Natural killer cell (primary cell): ENCODE measurements around the gene MYH10. TPM values are rescaled to one million over a fixed set of nuclear protein-coding genes. Genes with fewer than 3 reads are reported as not detected.
"Not testable (repeated sequence)": the region's sequence is repeated elsewhere in the genome, so short reads cannot be mapped to it uniquely, and the experiment has no call there.

Experiments
- ATAC-seq, 3 donors: fragments of 150-1000 bp in 2 of 3; fragments of 200-7000 bp in 1 of 3; cut with Tn5 transposase; 1 replicate in 1 of 3; 2 replicates in 2 of 3; pipeline ENCODE4 v1.10.0; 2021; ENCODE audit warnings: mild to moderate bottlenecking in 2 of 3, moderate library complexity in 2 of 3
- DNase-seq, 2 donors: peaks; one replicate each; pipeline versions ENCODE4 v3.0.0 to v3.0.0-alpha.2; 2013 to 2021; ENCODE audit warnings: mixed read lengths in 1 of 2
- H3K27ac ChIP-seq: one replicate; pipeline ENCODE4 v1.5.1; 2013; ENCODE audit warnings: mild to moderate bottlenecking, low read length
- H3K27me3 ChIP-seq: one replicate; pipeline ENCODE4 v1.6.1; 2013; ENCODE audit warnings: low read length; ENCODE audit not compliant: control insufficient read depth, insufficient read depth
- H3K36me3 ChIP-seq: one replicate; pipeline ENCODE4 v1.6.1; 2013; ENCODE audit warnings: low read length; ENCODE audit not compliant: control insufficient read depth, insufficient read depth
- H3K4me1 ChIP-seq: one replicate; pipeline ENCODE4 v1.6.1; 2013; ENCODE audit warnings: low read length; ENCODE audit not compliant: control insufficient read depth, insufficient read depth
- H3K4me3 ChIP-seq: one replicate; pipeline ENCODE4 v1.5.1; 2013; ENCODE audit warnings: low read length
- H3K9me3 ChIP-seq: one replicate; pipeline ENCODE4 v1.6.1; 2013; ENCODE audit warnings: low read length; ENCODE audit not compliant: control insufficient read depth, insufficient read depth
- H3K27ac Mint-ChIP-seq, 2 donors: one replicate each; pipeline ENCODE4 v1.8.0; 2022; ENCODE audit warnings: mild to moderate bottlenecking in 2 of 2, mixed read lengths in 2 of 2, moderate library complexity in 1 of 2
- H3K27me3 Mint-ChIP-seq, 2 donors: one replicate each; pipeline ENCODE4 v1.8.0; 2022; ENCODE audit warnings: low read depth in 2 of 2, mixed read lengths in 2 of 2
- H3K36me3 Mint-ChIP-seq: one replicate; pipeline ENCODE4 v1.8.0; 2022; ENCODE audit warnings: mixed read lengths
- H3K4me1 Mint-ChIP-seq, 2 donors: one replicate each; pipeline ENCODE4 v1.8.0; 2022; ENCODE audit warnings: mixed read lengths in 2 of 2
- H3K4me3 Mint-ChIP-seq: one replicate; pipeline ENCODE4 v1.8.0; 2022; ENCODE audit warnings: mild to moderate bottlenecking, moderate library complexity, mixed read lengths
- H3K9me3 Mint-ChIP-seq, 2 donors: one replicate each; pipeline ENCODE4 v1.8.0; 2022; ENCODE audit warnings: mixed read lengths in 2 of 2
- WGBS: methylation state at CpG from one replicate; pipeline ENCODE4 v1.1.7; 2013; ENCODE audit warnings: missing lambda C conversion rate; ENCODE audit not compliant: insufficient coverage; 5-methylcytosine and 5-hydroxymethylcytosine counted together
- intact Hi-C: fragments of 100-400 bp; cut with micrococcal nuclease; formaldehyde crosslinking; loops from one replicate; pipeline ENCODE4 v1.14.2; 2022
- total RNA-seq, 4 donors: library from RNA; stranded (reverse); fragments of 120-200 nt in 1 of 4; gene quantifications; one replicate each; pipeline versions ENCODE4 v1.2.3 to v1.2.4, GENCODE V29; 2013 to 2022
- TF ChIP-seq, protein P1 (sequence below): fragments of 200-600 bp; IDR thresholded peaks from one replicate; pipeline ENCODE4 v1.8.0; 2022; ENCODE audit warnings: antibody characterized with exemption

Gene MYH10
- total RNA-seq, 3 donors from 2014 or later (not counting 1 experiment from before 2014, with no cell fraction given): 0.28 to 1.5 (median 1.0) TPM

- H3K36me3 Mint-ChIP-seq: no peaks in the 10 kb centered on the region
- Histone ChIP-seq H3K27ac (no peak overlapping the region), H3K4me3 (no peak overlapping the region), H3K9me3 (no peaks in the 10 kb centered on the region), H3K36me3 (no peaks in the 10 kb centered on the region), H3K4me1 (no peaks in the 10 kb centered on the region), H3K27me3 (no peaks in the 10 kb centered on the region)
- no peak overlapping the region for H3K27ac Mint-ChIP-seq
- intact Hi-C loops: no loop called here
- H3K4me3 Mint-ChIP-seq: no peak overlapping the region
- peaks cover 6% of the 10 kb centered on the region in 2 donors for H3K27me3 Mint-ChIP-seq
- ATAC-seq: no peak
- no peak for DNase-seq
- WGBS: 93% methylated on average over 10 of the region's 12 CpGs
- no peaks in the 10 kb centered on the region for H3K9me3 Mint-ChIP-seq
- no peaks in the 10 kb centered on the region for H3K4me1 Mint-ChIP-seq
- TF ChIP-seq, protein P1, sequence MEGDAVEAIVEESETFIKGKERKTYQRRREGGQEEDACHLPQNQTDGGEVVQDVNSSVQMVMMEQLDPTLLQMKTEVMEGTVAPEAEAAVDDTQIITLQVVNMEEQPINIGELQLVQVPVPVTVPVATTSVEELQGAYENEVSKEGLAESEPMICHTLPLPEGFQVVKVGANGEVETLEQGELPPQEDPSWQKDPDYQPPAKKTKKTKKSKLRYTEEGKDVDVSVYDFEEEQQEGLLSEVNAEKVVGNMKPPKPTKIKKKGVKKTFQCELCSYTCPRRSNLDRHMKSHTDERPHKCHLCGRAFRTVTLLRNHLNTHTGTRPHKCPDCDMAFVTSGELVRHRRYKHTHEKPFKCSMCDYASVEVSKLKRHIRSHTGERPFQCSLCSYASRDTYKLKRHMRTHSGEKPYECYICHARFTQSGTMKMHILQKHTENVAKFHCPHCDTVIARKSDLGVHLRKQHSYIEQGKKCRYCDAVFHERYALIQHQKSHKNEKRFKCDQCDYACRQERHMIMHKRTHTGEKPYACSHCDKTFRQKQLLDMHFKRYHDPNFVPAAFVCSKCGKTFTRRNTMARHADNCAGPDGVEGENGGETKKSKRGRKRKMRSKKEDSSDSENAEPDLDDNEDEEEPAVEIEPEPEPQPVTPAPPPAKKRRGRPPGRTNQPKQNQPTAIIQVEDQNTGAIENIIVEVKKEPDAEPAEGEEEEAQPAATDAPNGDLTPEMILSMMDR: no peak
Measured at GRCh38 chr17:8664456-8665126, 34.1 kb upstream of the MYH10 start.

DNA sequence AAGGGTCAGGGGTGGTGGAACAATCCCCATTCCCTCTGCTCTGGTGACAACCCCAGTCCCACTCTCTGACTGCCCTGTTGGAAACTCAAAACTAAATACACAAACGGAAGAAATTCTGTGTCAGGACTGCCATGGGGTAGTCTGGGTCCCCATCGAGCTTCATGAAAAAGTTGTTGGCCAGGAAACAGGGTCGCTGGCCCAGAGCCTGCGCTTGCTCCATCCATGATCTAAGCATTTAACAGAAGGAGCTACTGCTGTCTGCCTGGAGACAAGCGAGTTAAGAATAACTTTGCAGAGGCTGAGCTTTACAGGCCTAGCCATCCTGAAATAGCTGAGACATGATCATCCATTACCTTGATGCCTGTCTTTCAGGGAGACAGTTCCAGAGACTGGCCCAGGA is 32.4 kb upstream of the MYH10 start:
- Histone ChIP-seq H3K36me3 (no peaks in the 10 kb centered on the region), H3K4me1 (no peaks in the 10 kb centered on the region), H3K27ac (no peak overlapping the region), H3K9me3 (no peaks in the 10 kb centered on the region), H3K27me3 (no peaks in the 10 kb centered on the region), H3K4me3 (no peak overlapping the region)
- Mint-ChIP-seq H3K27me3 (peaks cover 6% of the 10 kb centered on the region in 2 donors), H3K36me3 (no peaks in the 10 kb centered on the region), H3K9me3 (no peaks in the 10 kb centered on the region), H3K4me1 (no peaks in the 10 kb centered on the region), H3K27ac (no peak overlapping the region), H3K4me3 (no peak overlapping the region)
- TF ChIP-seq, protein P1: no peak
- intact Hi-C loops: no loop called here
- no peak for ATAC-seq
- 92% methylated on average over 5 of the region's 5 CpGs for WGBS
- no peak for DNase-seq

GRCh38 chr17:8662076-8662831 is 31.7 kb upstream of the MYH10 start:
- TF ChIP-seq, protein P1: no peak
- H3K4me3 Mint-ChIP-seq: no peak overlapping the region
- Histone ChIP-seq H3K27me3 (no peaks in the 10 kb centered on the region), H3K36me3 (no peaks in the 10 kb centered on the region), H3K4me3 (no peak overlapping the region), H3K27ac (no peak overlapping the region), H3K4me1 (no peaks in the 10 kb centered on the region), H3K9me3 (no peaks in the 10 kb centered on the region)
- DNase-seq: no peak
- H3K9me3 Mint-ChIP-seq: no peaks in the 10 kb centered on the region
- peaks cover 6% of the 10 kb centered on the region in 2 donors for H3K27me3 Mint-ChIP-seq
- no peaks in the 10 kb centered on the region for H3K4me1 Mint-ChIP-seq
- no peaks in the 10 kb centered on the region for H3K36me3 Mint-ChIP-seq
- no peak for ATAC-seq
- intact Hi-C loops: no loop called here
- 94% methylated on average over 2 of the region's 4 CpGs for WGBS
- no peak overlapping the region for H3K27ac Mint-ChIP-seq

DNA sequence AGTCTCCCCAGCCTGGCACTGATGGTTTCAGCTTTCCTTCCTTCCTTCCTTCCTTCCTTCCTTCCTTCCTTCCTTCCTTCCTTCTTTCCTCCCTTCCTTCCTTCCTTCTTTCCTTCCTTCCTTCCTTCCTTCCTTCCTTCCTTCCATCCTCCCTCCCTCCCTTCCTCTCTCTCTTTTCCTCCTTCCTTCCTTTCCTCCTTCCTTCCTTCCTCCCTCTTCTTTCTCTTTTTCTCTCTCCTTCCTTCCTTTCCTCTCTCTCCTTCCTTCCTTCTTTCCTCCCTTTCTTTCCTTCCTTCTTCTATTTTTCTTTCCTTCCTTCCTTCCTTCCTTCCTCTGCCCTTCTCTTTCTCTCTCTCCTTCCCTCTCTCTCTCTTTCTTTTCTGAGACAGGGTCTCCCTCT is 30.2 kb upstream of the MYH10 start:
- H3K27ac Mint-ChIP-seq, ATAC-seq, intact Hi-C loops, H3K9me3 ChIP-seq, H3K4me3 ChIP-seq, H3K27ac ChIP-seq, H3K4me1 Mint-ChIP-seq, H3K36me3 Mint-ChIP-seq, H3K4me1 ChIP-seq, H3K36me3 ChIP-seq, H3K4me3 Mint-ChIP-seq, H3K27me3 ChIP-seq, H3K9me3 Mint-ChIP-seq, DNase-seq: not testable (repeated sequence)
- H3K27me3 Mint-ChIP-seq: peaks cover 11 to 14% of the 10 kb centered on the region in 2 donors
